ENCODE results near the gene SLC44A3.

The SLC44A3 gene

DNA sequence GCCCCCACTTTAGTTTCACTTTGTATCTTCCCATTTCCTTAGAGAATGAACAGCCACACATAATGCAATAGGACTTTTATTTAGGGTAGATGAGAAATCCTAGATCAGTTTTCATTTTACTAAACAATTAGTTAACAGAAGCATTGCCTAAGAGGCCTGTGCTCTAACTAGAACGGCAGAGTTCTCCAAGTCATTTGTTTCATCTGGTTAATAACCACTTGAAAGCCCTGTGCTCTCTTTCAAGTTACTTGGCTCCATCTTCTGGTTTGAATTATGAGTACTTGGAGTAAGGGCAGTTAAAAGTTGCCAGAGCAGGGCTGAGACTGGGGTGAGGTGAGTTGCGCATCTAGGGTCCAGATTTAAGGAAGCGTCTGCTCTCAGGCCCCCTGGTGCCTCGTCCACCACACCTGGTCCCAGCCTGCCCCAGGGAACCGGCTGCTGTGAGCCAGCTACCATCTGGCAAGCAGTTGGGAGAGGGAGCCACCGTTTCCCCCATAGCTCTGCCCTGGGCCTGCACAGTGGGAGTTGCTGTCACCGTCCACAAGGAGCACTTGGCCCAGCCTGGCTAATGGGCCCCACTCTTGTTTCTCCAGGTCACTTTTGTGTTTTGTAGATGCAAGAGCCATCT is 18.1 kb upstream of the SLC44A3 start:
- no peak for DNase-seq (ENCODE audit: low spot score)

DNA sequence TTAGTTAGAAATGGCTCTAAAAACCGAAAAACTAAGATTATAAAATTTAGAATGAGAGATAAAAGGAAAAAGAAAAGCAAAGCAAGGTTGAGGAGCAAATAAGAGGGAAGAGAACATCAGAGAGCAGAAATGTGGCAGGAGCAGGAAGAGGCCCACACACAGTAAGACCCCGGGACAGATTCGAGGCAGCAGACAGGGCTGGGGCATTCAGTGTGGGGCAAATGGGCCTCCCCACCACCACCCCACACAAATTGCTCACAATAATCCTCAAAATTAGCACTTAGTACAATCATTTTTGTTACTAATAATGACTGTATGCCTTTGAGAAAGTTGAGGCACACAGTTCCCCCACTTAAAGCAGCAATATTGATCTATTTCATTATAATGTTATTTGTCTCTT is 17.1 kb upstream of the SLC44A3 start:
- no peak for DNase-seq (ENCODE audit: low spot score)

DNA sequence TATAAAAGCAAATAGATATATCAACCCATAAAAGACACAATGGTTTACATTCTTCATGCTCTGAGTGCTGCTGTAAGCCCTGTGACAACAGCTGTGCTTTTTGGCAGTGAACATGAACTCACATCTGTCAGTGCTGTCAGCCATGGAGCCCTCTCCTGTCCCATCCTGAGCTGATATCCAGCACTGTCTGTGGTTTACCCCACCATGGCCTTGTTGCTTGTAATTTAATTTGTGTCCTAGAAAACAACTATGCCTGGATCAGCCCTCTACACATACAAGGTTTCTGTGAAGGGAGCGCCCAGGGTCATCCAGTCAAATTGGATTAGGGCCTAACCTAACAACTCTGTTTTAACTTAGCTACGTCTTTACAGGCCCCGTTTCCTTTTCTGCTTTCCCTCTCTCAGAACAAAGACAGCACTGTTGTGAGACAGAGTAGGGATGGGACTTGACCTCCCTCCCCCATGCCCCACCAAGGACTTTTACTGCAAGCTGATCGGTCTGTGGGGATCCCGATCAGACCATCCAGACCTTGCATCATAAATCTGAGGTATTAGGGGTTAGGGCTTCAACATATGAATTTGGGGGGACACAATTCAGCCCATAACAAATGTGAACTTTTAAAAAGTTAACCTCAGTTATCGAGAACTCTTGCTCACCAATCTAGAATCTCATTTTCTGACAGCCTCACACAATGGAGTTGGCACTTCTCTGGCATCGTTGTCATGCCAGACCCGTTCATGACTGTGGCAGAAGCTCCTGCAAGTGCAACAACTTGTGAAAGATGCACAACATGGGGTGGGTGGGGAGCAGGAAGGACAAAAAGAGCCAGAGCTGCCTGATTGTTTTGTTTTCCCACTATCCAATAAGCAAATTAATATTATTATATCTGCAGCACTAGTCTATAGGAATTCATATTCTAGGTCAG is 16.4 kb upstream of the SLC44A3 start:
- no peak for DNase-seq (ENCODE audit: low spot score)

DNA sequence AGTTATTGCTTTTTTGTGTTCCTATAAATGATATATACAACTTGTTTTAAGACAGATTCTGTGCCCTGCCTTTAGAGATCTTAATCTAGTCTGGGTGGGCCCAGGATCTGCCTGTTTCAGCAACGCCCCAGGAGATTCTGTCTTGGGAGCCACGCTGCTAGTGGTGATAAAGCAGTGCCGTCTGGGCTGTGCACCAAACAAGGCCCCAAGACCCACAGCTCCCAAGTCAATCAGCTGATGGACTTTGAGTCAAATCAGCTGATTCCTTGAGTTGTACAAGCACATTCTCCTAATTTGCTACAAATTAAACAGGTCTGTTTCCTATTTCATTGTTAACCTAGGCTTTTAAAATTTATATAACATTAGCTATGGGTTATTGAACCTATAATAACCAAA is 15.7 kb upstream of the SLC44A3 start:
- DNase-seq (ENCODE audit: low spot score), result no peak

DNA sequence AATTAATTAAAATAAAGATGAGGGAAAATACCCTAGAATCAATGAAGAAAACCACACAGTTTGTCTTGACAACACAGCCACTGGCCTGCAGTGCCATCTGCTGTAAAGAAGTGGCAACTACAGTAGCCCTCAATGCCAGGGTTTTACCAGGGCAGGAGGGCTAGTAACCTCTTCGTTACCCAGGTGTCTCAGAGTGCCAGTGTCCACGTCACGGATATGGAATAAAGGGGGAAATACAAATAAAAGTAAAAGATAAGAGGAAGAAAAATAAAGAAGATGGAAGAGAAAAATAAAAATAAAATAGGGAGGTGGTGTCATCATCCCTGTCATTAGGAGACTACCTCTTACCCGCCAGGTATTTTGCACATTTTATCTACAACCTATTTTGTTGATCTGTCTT is 14.2 kb upstream of the SLC44A3 start:
- no peak for DNase-seq (ENCODE audit: low spot score)

DNA sequence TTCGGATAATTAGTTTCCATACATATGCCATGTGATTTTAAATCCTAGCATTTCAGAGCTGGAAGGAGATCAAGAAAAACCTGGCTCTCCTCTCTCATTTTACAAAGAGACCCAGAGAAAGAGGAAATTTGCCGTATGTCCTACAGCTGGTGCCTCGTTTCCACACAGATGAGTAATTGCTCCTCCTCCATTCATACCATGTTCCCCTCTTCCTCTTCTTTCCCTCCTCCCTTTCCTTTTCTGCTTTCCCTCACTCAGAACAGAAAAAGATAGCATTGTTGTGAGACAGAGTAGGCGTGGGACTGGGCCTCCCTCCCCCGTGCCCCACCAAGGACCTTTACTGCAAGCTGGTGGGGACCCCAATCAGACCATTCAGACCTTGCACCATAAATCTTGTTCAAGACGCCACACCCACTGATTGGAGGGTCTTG is 13.7 kb upstream of the SLC44A3 start:
- no peak for DNase-seq (ENCODE audit: low spot score)

DNA sequence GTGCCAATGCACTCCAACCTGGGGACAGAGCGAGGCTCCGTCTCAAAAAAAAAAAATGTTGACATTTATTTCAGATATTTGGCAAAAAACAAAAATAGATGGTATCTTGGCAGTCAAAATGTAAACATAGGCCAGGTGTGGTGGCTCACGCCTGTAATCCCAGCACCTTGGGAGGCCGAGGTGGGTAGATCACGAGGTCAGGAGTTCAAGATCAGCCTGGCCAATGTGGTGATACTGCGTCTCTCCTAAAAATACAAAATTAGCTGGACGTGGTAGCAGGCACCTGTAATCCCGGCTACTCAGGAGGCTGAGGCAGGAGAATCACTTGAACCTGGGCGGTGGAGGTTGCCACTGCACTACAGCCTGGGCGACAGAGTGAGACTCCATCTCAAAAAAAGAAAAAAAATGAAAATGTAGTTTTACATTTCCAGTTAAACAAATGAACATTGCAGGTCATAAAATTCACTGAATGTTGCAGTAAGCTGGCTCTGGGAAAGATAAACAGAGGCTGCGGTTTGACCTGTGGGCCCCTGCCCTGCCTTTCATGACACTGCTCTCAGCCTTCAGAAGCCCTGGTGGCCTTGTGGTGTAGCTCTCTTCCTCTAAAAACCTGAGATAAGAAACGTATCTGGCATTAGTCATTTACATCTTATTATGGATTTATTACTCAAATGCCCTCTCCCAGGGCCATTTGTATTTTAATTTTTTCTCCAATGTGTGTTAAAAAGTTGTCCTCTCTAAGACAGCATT is 12.2 kb upstream of the SLC44A3 start:
- DNase-seq (ENCODE audit: low spot score), result no peak

DNA sequence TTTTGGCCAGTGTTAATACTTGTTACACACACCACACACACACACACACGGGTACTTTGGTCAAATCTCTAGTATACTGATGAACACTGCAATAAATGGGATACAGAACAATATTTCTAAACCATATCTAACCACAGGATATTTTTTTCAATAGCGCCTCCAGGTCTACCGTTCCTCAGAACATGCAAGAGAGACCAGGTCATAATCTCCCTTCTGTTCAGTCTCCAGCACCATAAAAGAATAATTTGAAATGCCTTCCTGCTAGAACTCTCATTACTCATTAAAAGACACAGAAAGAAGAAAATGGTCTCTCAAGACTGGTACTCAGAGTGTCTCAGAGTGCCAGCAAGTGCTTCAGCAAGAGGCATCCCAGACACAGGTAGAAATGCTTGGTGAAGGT is 11.5 kb upstream of the SLC44A3 start:
- DNase-seq (ENCODE audit: low spot score), result no peak

DNA sequence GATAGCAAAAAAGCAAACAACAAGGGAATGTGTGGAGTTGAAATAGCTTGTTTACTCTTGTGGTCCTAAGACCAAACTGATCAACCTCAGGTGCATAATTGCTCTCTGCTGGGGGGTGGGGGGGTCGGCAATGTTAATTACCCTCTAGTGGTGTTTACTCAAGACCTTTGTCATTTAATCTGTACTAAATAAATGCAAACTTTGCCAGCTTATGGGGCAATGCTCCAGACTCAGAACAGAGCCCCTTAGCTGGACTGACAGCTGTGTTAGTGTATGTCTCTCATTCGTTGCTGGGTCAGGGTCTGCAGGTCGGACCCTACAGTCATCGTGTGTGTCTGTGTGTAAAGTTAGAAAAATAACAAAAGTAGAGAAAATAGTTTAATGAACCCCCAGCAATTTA is 7.2 kb upstream of the SLC44A3 start:
- no peak for DNase-seq (ENCODE audit: low spot score)

DNA sequence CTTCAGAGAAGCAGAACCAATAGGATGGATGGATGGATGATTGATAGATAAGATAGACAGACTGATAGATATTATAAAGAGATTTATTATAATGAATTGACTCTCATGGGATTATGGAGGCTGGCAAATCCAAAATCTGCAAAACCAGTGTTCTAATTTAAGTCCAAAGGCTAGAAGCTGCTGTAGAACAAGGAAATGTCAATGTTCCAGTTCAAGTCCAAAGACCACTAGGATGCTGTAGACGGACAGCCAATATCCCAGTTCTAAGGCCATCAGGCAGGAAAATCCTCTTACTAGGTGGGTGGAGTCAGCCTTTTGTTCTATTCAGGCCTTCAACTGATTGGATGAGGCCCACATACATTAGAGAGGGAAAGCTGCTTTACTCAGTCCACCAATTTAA is 4.1 kb upstream of the SLC44A3 start:
- no peak for DNase-seq (ENCODE audit: low spot score)

DNA sequence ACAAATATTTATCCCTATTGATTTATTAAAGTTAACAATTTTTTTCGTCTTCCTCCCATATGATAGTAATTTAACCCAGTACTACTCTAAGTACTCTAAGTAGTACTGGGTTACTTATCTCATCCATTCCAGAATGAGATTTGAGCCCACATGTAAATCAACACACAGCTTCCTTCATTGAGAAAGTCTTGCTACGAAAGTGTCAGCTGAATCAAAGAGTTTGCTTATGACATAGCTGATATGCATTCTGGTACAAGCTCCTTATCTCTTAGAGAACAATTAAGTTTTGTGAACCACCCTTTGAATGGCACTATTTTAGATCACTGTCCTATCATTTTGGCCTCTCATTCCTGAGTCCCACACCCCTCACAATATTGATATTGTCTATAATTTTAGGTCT is 2.4 kb upstream of the SLC44A3 start:
- DNase-seq (ENCODE audit: low spot score), result no peak

DNA sequence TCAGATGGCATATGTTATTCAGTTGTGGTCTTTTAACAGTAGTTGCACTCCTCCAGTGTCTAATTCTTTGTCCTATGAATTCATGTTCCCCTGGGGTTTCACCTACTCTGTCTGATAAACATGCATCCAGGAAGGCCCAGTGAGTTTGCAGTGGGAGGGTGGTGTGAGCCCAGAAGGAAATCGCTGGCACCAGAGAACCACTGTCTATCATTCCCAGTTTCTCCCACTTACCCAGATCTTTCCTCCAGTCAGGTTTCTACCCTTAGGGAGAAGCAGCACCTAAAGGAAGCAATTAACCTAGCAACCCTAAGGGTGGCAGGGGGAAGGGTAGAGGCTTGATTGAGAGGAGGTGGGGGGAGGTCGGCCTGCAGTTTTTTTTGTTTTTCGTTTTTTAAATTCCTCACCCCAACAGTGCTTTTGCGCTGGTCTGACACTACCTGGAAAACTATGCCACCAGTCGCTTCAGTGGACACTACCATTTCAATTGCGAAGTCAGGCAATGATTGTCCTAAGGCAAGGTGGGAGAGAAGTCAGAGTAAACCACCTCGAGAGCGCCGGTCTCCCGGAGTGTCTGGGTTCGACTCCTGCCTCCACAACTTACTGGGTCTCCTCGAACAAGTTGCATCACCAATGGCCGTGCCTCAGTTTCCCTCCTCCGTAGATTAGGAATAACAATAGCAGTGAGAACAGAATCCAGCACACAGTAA is 766 bp upstream of the SLC44A3 start:
- peak; percentile 14 for DNase-seq (ENCODE audit: low spot score)

DNA sequence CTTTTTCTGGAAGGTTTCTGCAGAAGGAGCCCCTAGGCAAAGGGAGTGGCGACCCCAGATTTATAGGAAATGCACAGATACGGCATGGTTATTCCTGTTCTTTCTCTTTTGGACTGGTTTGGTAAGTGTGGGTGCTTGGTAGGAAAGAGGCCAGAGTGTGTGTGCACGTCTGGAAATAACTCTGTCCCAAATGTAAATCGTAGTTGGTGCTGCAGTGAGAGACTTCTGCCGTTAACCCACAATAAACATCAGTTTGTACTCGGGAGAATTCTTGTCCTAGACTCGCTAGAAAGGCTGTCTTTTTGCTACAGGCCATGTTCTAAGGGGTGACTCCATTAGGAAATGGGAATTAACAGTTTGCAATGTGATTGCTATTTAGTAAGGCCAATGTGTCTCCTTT is 779 bp downstream of the SLC44A3 start:
- no peak for DNase-seq (ENCODE audit: low spot score)

DNA sequence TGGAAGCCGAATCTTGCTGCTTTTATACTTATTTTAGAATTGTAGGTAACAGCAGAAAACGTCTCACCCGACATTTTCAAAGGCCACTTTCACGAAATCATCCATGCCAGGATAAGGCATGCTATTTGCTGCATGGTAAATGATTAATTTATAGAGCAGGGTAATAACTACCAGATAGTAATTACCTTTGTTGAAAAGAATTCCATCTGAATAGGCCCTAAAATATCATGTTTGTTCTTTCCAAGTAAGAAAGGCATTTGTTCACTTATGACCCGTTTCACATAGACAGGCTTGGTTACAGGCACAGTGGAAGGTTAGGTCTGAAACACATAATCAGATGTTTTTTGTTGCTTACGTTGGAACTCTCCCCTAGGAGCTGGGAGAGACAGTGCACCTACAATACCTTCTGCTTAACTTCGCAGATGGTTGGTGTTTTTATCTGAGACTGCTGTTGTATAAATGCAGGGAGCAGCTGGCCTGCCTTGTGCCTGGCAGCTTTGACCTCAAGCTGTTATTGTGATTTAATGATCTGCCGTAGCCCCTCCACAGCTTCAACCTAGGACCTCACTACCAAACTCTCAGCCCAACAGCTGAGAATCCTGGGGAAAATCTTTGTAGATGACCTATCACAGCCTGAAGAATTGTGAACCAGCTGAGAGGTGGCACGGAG is 1.6 kb downstream of the SLC44A3 start:
- DNase-seq (ENCODE audit: low spot score), result peak; percentile 28

DNA sequence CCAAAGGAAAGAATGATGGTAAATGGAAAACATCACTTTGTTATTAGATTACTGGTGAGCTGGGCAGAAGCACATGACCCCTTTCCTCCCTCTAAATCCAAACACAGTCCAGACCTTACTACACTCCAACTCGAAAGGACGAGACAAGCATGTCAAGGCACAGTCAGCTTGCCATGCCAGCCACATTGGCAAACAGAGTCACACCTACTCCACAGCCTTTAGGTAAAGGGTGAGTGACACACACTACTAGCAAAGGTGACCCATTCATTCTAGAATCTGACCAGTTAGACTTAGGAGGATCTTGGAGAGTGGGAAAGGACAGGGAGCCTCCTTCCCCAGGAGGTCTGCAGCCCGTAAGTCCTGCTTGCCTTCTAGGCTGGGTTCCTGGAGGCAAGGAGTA is 3.0 kb downstream of the SLC44A3 start:
- DNase-seq (ENCODE audit: low spot score), result no peak

DNA sequence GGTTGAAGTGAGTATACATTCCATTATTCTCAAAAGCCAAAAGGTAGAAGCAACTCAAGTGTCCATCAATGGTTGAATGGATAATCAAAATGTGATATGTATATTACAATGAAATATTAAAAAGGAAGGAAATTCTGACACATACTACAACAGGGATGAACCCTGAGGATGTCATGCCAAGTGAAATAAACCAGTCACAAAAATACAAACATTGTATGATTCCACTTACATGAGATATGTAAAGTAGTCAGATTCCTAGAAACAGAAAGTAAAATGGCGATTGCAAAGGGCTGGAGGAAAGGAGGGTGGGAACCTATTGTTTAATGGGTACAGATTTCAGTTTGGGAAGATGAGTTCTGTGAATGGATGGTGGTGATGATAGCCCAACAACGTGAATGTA is 5.8 kb downstream of the SLC44A3 start:
- no peak for DNase-seq (ENCODE audit: low spot score)

DNA sequence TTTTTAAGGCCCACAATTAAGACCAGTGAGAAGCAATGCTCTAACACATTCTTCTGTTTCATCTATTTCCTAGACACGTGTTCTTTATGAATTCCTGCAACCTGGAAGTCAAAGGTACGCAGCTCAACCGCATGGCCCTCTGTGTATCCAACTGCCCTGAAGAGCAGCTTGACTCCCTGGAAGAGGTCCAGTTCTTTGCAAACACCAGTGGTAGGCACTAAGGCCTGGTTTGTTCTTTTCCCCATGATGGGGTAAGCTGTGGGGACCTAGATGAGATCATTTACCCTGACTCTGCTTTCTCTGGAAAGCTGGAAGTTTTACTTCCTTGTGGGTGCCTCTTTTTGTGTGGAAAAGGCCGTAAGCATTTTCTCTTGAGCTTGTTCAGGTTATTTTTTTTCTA is 7.3 kb downstream of the SLC44A3 start:
- DNase-seq (ENCODE audit: low spot score), result no peak

DNA sequence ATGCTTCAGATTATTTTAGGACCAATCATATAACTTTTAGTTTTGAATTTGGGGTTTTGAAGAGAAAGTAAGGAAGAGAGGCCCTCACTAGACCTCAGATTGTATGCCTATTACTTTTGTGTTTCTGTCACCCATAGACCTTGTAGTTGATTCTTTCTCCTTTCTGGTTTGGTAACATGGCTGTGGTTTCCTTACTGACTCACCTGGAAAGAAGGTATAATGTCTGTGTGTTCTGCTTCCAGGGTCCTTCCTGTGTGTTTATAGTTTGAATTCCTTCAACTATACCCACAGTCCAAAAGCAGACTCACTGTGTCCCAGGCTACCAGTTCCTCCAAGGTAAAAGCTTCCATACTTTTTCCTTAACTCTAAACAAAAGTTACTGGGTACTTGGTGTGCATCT is 8.1 kb downstream of the SLC44A3 start:
- DNase-seq (ENCODE audit: low spot score), result no peak

DNA sequence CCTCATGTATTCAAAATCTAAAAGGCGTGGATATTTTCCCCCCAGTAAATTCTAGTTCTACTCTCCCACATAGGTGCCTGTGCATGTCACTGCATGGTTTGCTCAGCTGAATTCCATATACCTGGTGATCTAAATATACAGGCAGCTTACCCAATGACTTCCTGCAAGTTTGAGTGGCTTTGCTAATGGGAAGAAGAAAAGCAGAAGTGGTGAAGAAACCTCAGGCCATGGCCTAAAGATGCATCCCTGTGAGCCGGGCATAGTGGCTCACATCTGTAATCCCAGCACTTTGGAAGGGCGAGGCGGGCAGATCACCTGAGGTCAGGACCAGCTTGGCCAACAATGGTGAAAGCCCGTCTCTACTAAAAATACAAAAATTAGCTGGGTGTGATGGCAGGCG is 11.5 kb downstream of the SLC44A3 start:
- DNase-seq (ENCODE audit: low spot score), result no peak

DNA sequence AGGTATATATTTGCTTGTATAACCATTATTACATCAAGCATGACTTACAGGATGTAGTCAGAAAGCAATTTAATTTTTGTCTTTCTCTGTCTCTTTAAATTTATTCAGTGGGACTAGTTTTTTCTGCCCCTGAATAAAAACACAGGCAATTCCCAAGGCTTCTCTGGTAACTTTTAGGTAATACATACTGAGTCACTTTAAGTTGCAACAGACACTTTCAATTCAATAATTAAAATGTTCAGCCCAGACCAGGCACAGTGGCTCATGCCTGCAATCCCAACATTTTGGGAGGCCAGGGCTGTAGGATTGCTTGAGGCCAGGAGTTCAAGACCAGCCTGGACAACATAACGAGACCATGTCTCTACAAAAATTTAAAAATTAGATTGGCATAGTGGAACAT is 12.3 kb downstream of the SLC44A3 start:
- DNase-seq (ENCODE audit: low spot score), result no peak

DNA sequence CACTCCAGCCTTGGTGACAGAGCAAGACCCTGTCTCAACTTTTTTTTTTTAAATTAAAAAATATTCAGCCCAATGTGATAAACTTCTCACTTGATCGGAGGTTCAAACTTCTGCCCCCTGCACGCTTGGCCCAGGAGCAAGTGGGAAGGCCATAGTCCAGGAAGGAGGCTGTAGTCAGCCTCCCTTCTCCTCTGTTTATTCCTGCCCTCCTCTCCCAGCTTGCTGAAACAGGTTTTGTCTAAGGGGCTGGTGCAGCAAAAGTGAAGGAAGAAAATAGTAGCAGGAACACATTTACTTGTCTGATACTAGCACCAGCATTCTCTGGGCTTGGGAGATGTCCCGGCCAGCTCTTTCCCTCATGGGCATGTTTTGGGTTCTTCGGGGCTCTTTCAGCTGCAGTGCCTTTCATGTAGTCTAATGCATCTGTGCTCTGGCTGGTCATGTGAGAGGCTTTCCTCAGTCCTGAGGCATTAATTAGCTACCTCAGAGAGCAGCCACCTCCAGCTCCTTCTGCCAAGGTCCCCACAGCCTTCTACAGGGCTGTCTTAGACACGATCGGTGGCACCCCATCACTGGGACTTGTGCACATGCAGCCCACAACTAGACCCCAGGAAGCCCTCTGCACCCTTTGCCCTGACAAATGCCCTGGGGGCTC is 12.9 kb downstream of the SLC44A3 start:
- no peak for DNase-seq (ENCODE audit: low spot score)

Measured in HuH-7 (cell line).